GM12891 (cell line): ENCODE data around the gene PPM1H.
A peak's percentile ranks its signal among the peaks of the same experiment; 100 is the strongest.
"Not testable (repeated sequence)": the region's sequence is repeated elsewhere in the genome, so short reads cannot be mapped to it uniquely, and the experiment has no call there.

Source experiments
- DNase-seq: peaks from one replicate; pipeline ENCODE4 v3.0.0; 2011; ENCODE audit warnings: low spot score; ENCODE audit not compliant: insufficient read length
- FAIRE-seq: peaks from 2 replicates; lab custom pipeline; 2011; peaks lifted over from hg19 to GRCh38; lab: Jason Lieb, UNC
- PAX5 ChIP-seq: IDR thresholded peaks from 2 replicates; pipeline ENCODE4 v1.6.1; 2011; ENCODE audit warnings: low read length, moderate library complexity, mild to moderate bottlenecking; ENCODE audit not compliant: insufficient read depth, severe bottlenecking
- POLR2A ChIP-seq: IDR thresholded peaks from 2 replicates; pipeline ENCODE4 v1.6.1; 2011; ENCODE audit warnings: low read depth, low read length, control low read depth
- POLR2AphosphoS5 ChIP-seq: IDR thresholded peaks from 2 replicates; pipeline ENCODE4 v1.6.1; 2011; ENCODE audit warnings: low read depth, low read length, control low read depth
- POU2F2 ChIP-seq: IDR thresholded peaks from 2 replicates; pipeline ENCODE4 v1.6.1; 2011; ENCODE audit warnings: low read depth, mild to moderate bottlenecking, control low read depth, low read length, moderate library complexity
- SPI1 ChIP-seq: IDR thresholded peaks from 2 replicates; pipeline ENCODE4 v1.6.1; 2011; ENCODE audit warnings: low read depth, low read length, control low read depth
- TAF1 ChIP-seq: IDR thresholded peaks from 2 replicates; pipeline ENCODE4 v1.6.1; 2011; ENCODE audit warnings: low read depth, low read length, control low read depth

Gene PPM1H

DNA sequence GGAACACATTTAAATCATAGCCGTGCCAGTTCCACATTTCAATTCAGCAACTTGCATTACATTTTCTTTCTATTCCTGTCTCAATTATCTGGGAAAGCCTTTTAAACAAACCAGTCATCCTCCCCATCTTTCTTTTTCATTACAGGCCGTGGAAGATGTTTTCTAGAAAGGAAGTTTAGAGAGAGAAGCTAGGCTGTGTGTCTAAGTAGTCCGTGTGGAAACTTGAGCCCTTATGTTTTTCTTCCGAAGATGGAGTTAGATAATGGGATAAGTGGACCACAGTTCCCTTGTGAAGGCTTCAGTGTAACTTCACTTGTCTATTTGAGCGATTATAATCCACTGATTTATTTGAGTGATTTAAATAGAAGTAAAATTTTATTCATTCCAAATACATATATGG is 12.4 kb upstream of the PPM1H start:
- DNase-seq (no peak), FAIRE-seq (no peak)
- TF ChIP-seq POLR2A (no peak), POU2F2 (no peak), SPI1 (no peak), POLR2AphosphoS5 (no peak), TAF1 (no peak), PAX5 (no peak)

DNA sequence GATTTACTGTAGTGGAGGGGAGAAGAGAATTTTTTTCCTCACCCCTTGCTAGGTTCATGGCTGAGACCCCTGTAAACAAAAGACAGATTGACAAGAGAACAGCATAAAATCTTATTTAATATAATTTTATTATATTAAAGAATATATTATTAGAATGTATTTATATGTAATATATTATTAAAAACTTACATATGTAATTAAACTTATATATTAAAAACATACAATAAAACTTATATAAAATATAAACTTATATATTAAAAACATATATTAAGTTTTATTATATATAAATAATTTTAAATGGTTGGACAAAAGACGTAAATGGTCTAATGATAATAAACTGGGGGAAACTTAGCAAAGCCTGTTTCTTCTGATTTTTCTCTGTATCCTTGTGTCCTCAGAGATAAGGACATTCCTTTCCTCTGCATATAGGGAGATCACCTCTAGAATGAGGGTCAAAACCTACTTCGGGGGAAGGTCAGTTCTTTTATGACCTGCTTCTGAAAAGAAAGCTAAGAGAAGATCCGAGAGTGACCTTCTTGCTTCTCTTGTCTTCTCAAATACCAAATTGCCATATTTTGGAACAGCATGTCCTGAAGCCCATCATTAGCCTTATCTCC is 8.9 kb upstream of the PPM1H start:
- TF ChIP-seq TAF1 (no peak), POLR2AphosphoS5 (no peak), POU2F2 (no peak), POLR2A (no peak), PAX5 (no peak), SPI1 (no peak)
- no peak for FAIRE-seq
- DNase-seq, result no peak

DNA sequence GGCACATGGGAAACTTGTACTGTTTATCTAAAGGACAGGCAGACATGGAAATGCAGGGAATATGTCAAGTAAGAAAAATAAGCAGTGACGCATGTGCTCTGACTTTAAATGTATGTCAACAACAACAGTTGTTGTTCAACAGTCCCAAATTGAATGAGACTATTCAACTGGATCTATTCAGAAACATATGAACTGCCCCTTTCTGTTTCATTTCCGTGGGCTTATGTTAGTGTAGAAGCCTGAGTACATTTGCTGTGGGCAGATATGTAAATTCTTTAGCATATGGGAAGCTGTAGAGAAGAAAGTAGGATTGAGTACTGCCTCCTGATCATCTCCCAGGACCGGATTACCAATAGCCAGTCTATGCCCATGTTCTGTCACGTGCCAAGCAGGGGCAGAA is 7.4 kb upstream of the PPM1H start:
- peak; percentile 45 for FAIRE-seq
- not testable (repeated sequence) for DNase-seq

DNA sequence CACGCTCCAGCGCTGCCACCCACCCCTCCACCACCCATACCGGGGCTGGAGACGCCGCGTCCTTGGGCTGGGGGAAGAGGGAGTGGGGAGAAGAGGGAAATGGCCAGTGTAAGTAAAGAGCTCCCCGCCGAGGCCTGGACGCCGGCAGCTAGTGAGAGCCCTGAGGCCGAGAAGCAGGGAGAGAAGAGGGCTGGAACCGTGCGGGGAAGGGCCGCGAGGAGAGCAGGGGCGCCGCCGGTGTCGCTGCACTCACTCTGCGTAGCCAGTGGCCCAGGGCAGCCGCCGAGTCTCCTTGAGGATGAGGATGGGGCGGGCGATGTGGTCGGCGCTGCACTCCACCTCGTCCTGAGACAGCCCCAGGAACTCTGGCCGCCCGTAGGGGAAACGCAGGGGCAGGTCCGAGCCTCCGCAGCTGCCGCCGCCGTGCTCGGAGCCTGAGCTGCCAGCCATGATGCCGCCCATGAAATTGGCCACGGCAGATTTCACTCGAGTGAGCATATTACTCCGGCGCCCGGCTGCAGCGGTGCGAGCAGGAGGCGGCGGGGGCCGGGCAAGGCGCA is 631 bp downstream of the PPM1H start:
- peak; percentile 39 for DNase-seq
- no peak for TF ChIP-seq SPI1
- TF ChIP-seq POLR2A, result no peak
- TF ChIP-seq POU2F2, result no peak
- no peak for TF ChIP-seq POLR2AphosphoS5
- TF ChIP-seq TAF1, result no peak
- TF ChIP-seq PAX5, result no peak
- FAIRE-seq, result no peak

DNA sequence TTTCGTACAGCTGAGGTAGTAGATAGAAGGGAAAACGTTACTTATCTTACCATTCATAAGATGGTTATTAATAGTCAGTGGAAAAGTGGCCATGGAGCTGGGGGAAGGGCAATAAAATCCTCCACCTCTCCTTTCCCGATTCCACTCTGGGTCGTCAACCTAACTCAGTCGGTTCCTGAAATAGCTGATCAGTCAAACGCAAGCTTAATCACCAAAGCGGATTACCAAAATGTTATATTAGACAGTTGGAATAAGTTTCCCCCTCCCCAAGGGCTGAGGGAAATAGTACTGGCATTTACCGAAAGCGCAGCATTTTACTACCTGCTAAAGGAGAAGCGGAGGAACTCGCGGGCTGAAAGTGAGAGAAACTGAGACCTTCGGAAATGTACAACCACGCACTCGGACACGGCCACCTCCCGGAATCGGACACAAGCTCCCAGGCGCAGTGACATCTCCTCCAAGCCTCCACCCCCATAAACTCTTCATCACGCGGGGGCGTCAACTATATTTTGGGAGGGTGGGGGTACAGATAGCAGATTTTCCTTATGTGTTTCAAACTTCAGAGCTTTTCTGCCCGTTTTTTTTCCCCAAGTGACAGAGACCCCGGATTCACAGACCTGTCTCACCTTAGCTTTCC is 1.2 kb downstream of the PPM1H start:
- no peak for DNase-seq
- TF ChIP-seq POLR2AphosphoS5 (no peak), TAF1 (no peak), SPI1 (no peak), POLR2A (no peak), POU2F2 (no peak)
- FAIRE-seq, result no peak

DNA sequence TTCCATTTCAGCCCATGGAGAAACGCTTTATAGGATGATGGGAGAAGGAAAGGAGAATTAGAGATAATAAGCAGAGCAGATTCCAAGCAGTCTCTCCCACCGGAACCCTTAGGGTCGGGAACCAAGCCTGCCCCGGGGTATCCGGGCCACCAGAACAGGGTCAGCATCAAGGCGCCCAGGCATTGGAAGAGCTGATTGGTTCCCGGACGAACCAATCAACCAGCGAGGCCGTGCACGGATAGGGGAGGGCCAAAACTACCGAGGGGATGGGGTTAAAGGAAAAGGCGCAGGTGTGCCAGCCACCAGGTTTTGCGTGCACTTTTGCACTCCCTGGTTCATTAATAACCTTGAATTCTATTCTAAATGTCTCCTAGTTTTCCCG is 1.7 kb downstream of the PPM1H start:
- TF ChIP-seq SPI1 (no peak), PAX5 (no peak), POU2F2 (no peak), TAF1 (no peak), POLR2AphosphoS5 (no peak), POLR2A (no peak)
- no peak for DNase-seq
- no peak for FAIRE-seq

DNA sequence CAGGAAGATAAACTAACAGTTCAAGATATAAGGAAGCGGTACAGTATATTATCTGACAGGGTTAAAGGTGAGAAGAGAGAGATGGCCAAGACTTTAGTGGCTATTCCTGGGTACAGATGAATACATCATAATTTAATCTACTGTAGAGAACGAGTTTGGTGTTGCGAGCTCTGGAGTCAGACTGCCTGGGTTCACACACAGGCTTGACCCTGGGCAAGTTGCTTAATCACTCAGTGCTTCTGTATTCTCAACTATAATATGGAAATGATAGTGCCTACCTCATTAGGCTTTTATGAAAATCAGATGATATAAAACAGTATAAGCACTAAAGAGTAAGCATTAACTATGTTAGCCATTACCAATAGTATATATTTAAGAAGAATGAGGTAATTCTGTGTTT is 3.5 kb downstream of the PPM1H start:
- FAIRE-seq (no peak), DNase-seq (no peak)
- no peak for TF ChIP-seq SPI1
- no peak for TF ChIP-seq TAF1
- TF ChIP-seq POLR2A, result no peak
- TF ChIP-seq PAX5, result no peak
- TF ChIP-seq POLR2AphosphoS5, result no peak
- no peak for TF ChIP-seq POU2F2

DNA sequence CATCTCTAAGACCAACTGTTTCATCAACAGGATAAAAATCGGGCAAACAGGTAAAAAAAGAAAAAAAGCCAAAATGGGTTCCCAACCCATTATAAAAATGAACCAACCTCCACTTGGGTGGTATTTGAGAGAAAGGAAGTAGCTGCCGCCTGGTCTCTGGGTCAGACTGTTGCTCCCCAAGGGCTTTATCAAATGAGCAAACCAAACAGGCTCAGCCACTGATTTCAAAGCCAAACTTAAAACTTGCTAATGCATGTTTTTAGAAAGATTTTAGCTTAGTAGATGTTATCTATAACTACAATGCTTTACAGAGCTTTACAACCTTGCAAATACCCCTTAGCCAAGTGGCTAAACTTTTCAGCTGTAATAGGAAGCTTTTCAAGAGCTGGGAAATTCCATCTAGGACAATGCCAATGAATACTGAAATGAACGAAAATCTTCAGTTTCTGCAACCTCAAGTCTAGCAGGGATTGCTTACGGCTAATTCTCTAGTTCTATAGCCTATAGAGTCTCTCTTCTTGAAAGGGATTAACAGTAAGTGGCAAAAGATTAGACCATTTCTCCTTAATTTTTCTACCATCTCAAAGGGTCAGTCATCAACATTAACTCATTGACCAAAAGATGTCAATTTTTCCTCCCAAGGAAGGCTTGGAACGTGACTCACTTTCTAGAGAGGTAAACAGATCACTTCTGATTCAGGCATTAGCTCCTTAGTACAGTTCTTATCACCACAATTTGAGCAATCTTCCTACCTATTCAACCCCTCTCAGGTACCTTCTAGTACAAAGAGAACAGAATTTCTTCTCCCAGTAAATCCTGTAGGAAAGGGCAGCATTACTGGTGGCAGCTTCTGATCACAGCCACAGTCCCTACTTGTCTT is 4.2 kb downstream of the PPM1H start:
- no peak for FAIRE-seq
- no peak for TF ChIP-seq POLR2AphosphoS5
- TF ChIP-seq POU2F2, result no peak
- TF ChIP-seq PAX5, result no peak
- no peak for TF ChIP-seq POLR2A
- TF ChIP-seq SPI1, result no peak
- no peak for TF ChIP-seq TAF1
- DNase-seq, result no peak

DNA sequence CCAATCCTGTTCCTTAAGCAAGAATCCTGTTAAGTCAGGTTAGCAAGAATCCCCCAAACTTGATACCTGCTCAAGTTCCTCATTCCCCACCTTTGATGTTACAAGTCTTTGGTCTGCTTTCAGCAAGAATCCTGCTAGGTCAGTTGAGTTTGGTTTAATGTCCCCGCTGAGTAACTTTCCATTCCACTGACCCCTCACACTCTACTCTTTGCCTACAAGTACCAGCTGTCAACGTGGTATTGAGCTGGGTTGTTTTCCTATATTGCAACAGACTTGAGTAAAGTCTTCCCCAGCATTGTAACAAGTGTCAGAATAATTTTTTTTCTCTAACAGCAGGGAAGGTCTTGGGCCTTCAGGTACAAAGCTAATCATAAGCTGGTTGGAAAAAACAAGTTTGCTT is 6.3 kb downstream of the PPM1H start:
- FAIRE-seq (no peak), DNase-seq (no peak)
- TF ChIP-seq POU2F2 (no peak), PAX5 (no peak), POLR2A (no peak), TAF1 (no peak), POLR2AphosphoS5 (no peak), SPI1 (no peak)

DNA sequence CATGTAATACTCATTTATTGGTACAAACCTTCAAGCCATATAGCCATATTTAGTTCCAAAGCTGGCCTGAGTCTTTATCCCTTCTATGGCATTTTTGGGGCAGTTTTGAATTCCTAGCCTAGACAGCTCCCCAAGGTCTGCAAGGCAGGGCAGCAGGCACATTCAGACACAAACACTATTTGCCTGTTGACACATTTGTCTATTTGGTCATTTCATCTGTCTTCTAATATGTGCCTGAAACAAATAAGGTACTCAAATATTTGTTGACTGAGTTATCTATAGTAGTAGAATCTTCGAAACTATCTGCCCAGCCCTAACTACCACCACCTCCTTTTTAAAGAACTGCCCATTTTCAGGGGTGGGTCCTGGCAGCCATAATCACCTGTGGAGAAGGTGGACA is 9.3 kb downstream of the PPM1H start:
- FAIRE-seq, result no peak
- no peak for DNase-seq
- TF ChIP-seq POLR2A (no peak), POLR2AphosphoS5 (no peak), POU2F2 (no peak), SPI1 (no peak), PAX5 (no peak), TAF1 (no peak)
